ENCODE data around the gene ALDH1L1. TPM values are rescaled to one million over a fixed set of nuclear protein-coding genes. Genes with fewer than 3 reads are reported as not detected.

ALDH1L1 gene
- total and polyA plus RNA-seq, 2 of the 13 experiments (the other 11 are each of a cell fraction or from before 2014, with no cell fraction given) = 11.2 to 28.7 TPM

DNA sequence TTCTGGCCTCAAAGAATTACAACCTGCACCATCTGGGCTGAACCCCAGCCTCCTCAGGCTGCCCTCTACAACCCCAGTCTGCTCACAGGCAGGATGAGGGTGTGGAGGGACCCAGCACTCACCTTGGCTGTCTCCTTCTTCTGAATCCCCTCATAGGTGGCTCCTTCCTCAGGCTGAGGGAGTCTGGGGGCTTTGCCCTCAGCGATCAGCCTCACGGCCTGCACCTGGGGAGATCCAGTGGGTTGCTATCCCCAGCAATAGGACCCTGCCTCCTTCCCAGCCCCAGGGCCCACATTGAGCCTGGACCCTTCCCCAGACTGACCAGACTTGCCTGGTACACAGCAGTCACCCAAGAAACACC is 25.1 kb downstream of the ALDH1L1 start:
- no peak overlapping the region for H2AFZ ChIP-seq (ENCODE audit: low read length)
- no CpG with 5 or more reads among the region's 2 CpGs for WGBS (ENCODE audit: low lambda C conversion rate)
- no peak overlapping the region for H3K9ac ChIP-seq (ENCODE audit: insufficient read depth, low read depth, low read length)
- no TSS peak for BruUV-seq (replicated peaks)
- no peak overlapping the region for H3K4me3 ChIP-seq (replicated peaks in 1 of 3; ENCODE audit: insufficient read depth in 1 of 3, low read depth in 2 of 3, low read length in 3 of 3)
- DNase-seq (ENCODE audit: low spot score) = no peak
- TF ChIP-seq, protein P1, sequence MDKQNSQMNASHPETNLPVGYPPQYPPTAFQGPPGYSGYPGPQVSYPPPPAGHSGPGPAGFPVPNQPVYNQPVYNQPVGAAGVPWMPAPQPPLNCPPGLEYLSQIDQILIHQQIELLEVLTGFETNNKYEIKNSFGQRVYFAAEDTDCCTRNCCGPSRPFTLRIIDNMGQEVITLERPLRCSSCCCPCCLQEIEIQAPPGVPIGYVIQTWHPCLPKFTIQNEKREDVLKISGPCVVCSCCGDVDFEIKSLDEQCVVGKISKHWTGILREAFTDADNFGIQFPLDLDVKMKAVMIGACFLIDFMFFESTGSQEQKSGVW (CRISPR knock-in tag; IDR thresholded peaks at IDR 0.05; ENCODE audit: borderline replicate concordance) = no peak
- TF ChIP-seq ZNF549 (CRISPR knock-in tag; IDR thresholded peaks at IDR 0.05) (no peak), ZNF790 (CRISPR knock-in tag; IDR thresholded peaks at IDR 0.05; ENCODE audit: borderline replicate concordance) (no peak), ZZZ3 (CRISPR knock-in tag; IDR thresholded peaks at IDR 0.05; ENCODE audit: borderline replicate concordance) (no peak), ZNF510 (CRISPR knock-in tag; IDR thresholded peaks at IDR 0.05; ENCODE audit: low read depth) (no peak), ZNF879 (CRISPR knock-in tag; IDR thresholded peaks at IDR 0.05) (no peak), ZSCAN20 (CRISPR knock-in tag; IDR thresholded peaks at IDR 0.05; ENCODE audit: borderline replicate concordance) (no peak), ZNF3 (CRISPR knock-in tag; IDR thresholded peaks at IDR 0.05) (no peak), DNMT1 (CRISPR knock-in tag; IDR thresholded peaks at IDR 0.05) (no peak), CBX5 (CRISPR knock-in tag; IDR thresholded peaks at IDR 0.05; ENCODE audit: borderline replicate concordance) (no peak)
- intact Hi-C loops (cut with micrococcal nuclease; ENCODE audit: unreplicated experiment) = no loop called here
- no peak for ATAC-seq
- no peak overlapping the region for H3K27ac ChIP-seq (ENCODE audit: extremely low read length, insufficient read depth, low read length)
- no peaks in the 10 kb centered on the region for H3K4me1 ChIP-seq (ENCODE audit: insufficient read depth, low read length)
- no peak overlapping the region for H3K4me2 ChIP-seq (ENCODE audit: low read depth, low read length)
- no peaks in the 10 kb centered on the region for H3K79me2 ChIP-seq (ENCODE audit: insufficient read depth, low read length)
- CTCF ChIA-PET (ENCODE audit: low intra/inter-chr PET ratio, low total read pairs) = no interaction called here
- in situ Hi-C loops (cut with HindIII; ENCODE audit: extremely low pct_ligation_motif_present, low pct_unique_long_range_greater_than_20kb) = no loop called here
- no peaks in the 10 kb centered on the region for H4K20me1 ChIP-seq (ENCODE audit: insufficient read depth, low read length)
- no peaks in the 10 kb centered on the region for H3K27me3 ChIP-seq (ENCODE audit: control insufficient read depth in 1 of 2, insufficient read depth in 2 of 2, low read length in 2 of 2)
- H3K9me3 ChIP-seq (ENCODE audit: low read length) = no peaks in the 10 kb centered on the region
- H3K36me3 ChIP-seq (replicated peaks in 1 of 2; ENCODE audit: control insufficient read depth in 1 of 2, insufficient read depth in 2 of 2, low read length in 2 of 2) = peaks cover 12 to 38% of the 10 kb centered on the region in 2 experiments
- no peak for FAIRE-seq
- POLR2A ChIA-PET = no interaction called here

All from HepG2 (cell line).